ENCODE data around the gene VSTM2L.
"Not testable (repeated sequence)": the region's sequence is repeated elsewhere in the genome, so short reads cannot be mapped to it uniquely, and the experiment has no call there.

The VSTM2L gene

GRCh38 chr20:37902504-37903313 lies at the start of gene VSTM2L:
Gene VSTM2L, plus strand, starts transcription at chr20:37903127. Its CDS starts 224 bp downstream, at chr20:37903351.
- DNase-seq, result no peak

GRCh38 chr20:37853823-37854375 lies 49.0 kb upstream of the VSTM2L start:
- no peak for DNase-seq

- not testable (repeated sequence) for DNase-seq
These were observed 46.9 kb upstream of the VSTM2L start for GRCh38 chr20:37856034-37856433.

GRCh38 chr20:37856932-37857660 lies 45.8 kb upstream of the VSTM2L start:
- DNase-seq, result no peak

- DNase-seq, result no peak
These were observed 43.3 kb upstream of the VSTM2L start for GRCh38 chr20:37859406-37860171.

GRCh38 chr20:37863289-37863688 lies 39.6 kb upstream of the VSTM2L start:
- no peak for DNase-seq

- DNase-seq, result no peak
These were observed 38.6 kb upstream of the VSTM2L start for GRCh38 chr20:37864298-37864697.

GRCh38 chr20:37866051-37866450 lies 36.9 kb upstream of the VSTM2L start:
- DNase-seq, result no peak

- DNase-seq, result no peak
These were observed 35.4 kb upstream of the VSTM2L start for GRCh38 chr20:37867289-37868195.

GRCh38 chr20:37868851-37869333 lies 34.0 kb upstream of the VSTM2L start:
- DNase-seq, result no peak

GRCh38 chr20:37869334-37869861 lies 33.5 kb upstream of the VSTM2L start:
- DNase-seq, result no peak

- DNase-seq, result no peak
These were observed 32.6 kb upstream of the VSTM2L start for GRCh38 chr20:37870294-37870693.

GRCh38 chr20:37871751-37872150 lies 31.2 kb upstream of the VSTM2L start:
- no peak for DNase-seq

- DNase-seq, result no peak
These were observed 30.8 kb upstream of the VSTM2L start for GRCh38 chr20:37872161-37872560.

GRCh38 chr20:37873884-37874283 lies 29.0 kb upstream of the VSTM2L start:
- no peak for DNase-seq

GRCh38 chr20:37875460-37876175 lies 27.3 kb upstream of the VSTM2L start:
- no peak for DNase-seq

GRCh38 chr20:37876863-37877262 lies 26.1 kb upstream of the VSTM2L start:
- DNase-seq, result no peak

- no peak for DNase-seq
These were observed 24.8 kb upstream of the VSTM2L start for GRCh38 chr20:37877832-37878772.

- no peak for DNase-seq
These were observed 23.9 kb upstream of the VSTM2L start for GRCh38 chr20:37878835-37879599.

All from RPMI8226 (cell line).